Cardiac muscle cell (in vitro differentiated cells and primary cell): ENCODE results near the gene ZBTB40. TPM values are rescaled to one million over a fixed set of nuclear protein-coding genes. Genes with fewer than 3 reads are reported as not detected.

ENCODE experiments used
- DNase-seq, 2 donors: peaks; one replicate each; pipeline versions ENCODE4 v3.0.0 to v3.0.0-alpha.2; 2010 to 2017; ENCODE audit warnings: low read depth in 1 of 2, low spot score in 1 of 2
- H3K27ac ChIP-seq: fragments of 200-600 bp; sonication (generic); 2 replicates; pipeline ENCODE4 v1.5.1; 2016
- H3K27me3 ChIP-seq: fragments of 200-600 bp; sonication (generic); 2 replicates; pipeline ENCODE4 v1.6.0; 2016; ENCODE audit warnings: control low read depth
- H3K36me3 ChIP-seq: fragments of 200-600 bp; sonication (generic); 2 replicates; pipeline ENCODE4 v1.5.1; 2016; ENCODE audit warnings: control low read depth
- H3K4me1 ChIP-seq: fragments of 200-600 bp; sonication (generic); 2 replicates; pipeline ENCODE4 v1.8.1; 2017; ENCODE audit warnings: low read depth, mild to moderate bottlenecking, mixed run types
- H3K4me3 ChIP-seq: fragments of 200-600 bp; sonication (generic); 2 replicates; pipeline ENCODE4 v1.5.1; 2016; ENCODE audit warnings: mild to moderate bottlenecking
- H3K9me3 ChIP-seq: fragments of 200-600 bp; sonication (generic); 2 replicates; pipeline ENCODE4 v1.5.1; 2017; ENCODE audit warnings: low read depth, mild to moderate bottlenecking, control low read depth
- CTCF ChIP-seq: IDR thresholded peaks from 2 replicates; pipeline ENCODE4 v1.5.1; 2012; ENCODE audit warnings: low read depth, mild to moderate bottlenecking, low read length
- polyA plus RNA-seq: library from polyadenylated mRNA; unstranded; fragments of >200 nt; fragmentation: Nextera tagmentation; extraction: Ambion mirVana; gene quantifications from 2 replicates; pipeline ENCODE4 v1.2.1, GENCODE V29; 2016
- total RNA-seq: library from RNA; depleted of rRNA; stranded (reverse); fragments of >200 nt; gene quantifications from 2 replicates; pipeline ENCODE4 v1.2.3, GENCODE V29; 2016

Gene ZBTB40
- total and polyA plus RNA-seq, 2 experiments from 2014 or later, result 8.3 to 18.1 TPM

GRCh38 chr1:22569269-22569668 lies 117.6 kb downstream of the ZBTB40 start:
- no peaks in the 10 kb centered on the region for H3K9me3 ChIP-seq
- no peak overlapping the region for H3K27ac ChIP-seq
- peaks cover 9% of the 10 kb centered on the region for H3K27me3 ChIP-seq
- TF ChIP-seq CTCF, result no peak
- peaks cover 12% of the 10 kb centered on the region for H3K4me1 ChIP-seq
- no peaks in the 10 kb centered on the region for H3K36me3 ChIP-seq
- no peak overlapping the region for H3K4me3 ChIP-seq
- no peak for DNase-seq

- Histone ChIP-seq H3K27ac (no peak overlapping the region), H3K36me3 (no peaks in the 10 kb centered on the region), H3K27me3 (no peaks in the 10 kb centered on the region), H3K4me3 (no peak overlapping the region), H3K9me3 (no peaks in the 10 kb centered on the region), H3K4me1 (peaks cover 12% of the 10 kb centered on the region)
- TF ChIP-seq CTCF, result no peak
- peak in 1 of 2 donors; percentile 60 for DNase-seq
These were observed 118.7 kb downstream of the ZBTB40 start for GRCh38 chr1:22570140-22570909.

GRCh38 chr1:22572818-22573217 lies 121.2 kb downstream of the ZBTB40 start:
- peaks cover 13% of the 10 kb centered on the region for H3K4me1 ChIP-seq
- H3K36me3 ChIP-seq, result no peaks in the 10 kb centered on the region
- H3K27ac ChIP-seq, result no peak overlapping the region
- no peak for TF ChIP-seq CTCF
- no peaks in the 10 kb centered on the region for H3K27me3 ChIP-seq
- H3K4me3 ChIP-seq, result no peak overlapping the region
- no peak for DNase-seq
- no peaks in the 10 kb centered on the region for H3K9me3 ChIP-seq

GRCh38 chr1:22573237-22573636 lies 121.6 kb downstream of the ZBTB40 start:
- Histone ChIP-seq H3K9me3 (no peaks in the 10 kb centered on the region), H3K4me1 (peaks cover 13% of the 10 kb centered on the region), H3K27me3 (no peaks in the 10 kb centered on the region), H3K27ac (no peak overlapping the region), H3K36me3 (no peaks in the 10 kb centered on the region), H3K4me3 (no peak overlapping the region)
- TF ChIP-seq CTCF, result no peak
- DNase-seq, result no peak

GRCh38 chr1:22575532-22576149 lies 124.0 kb downstream of the ZBTB40 start:
- Histone ChIP-seq H3K27me3 (no peaks in the 10 kb centered on the region), H3K36me3 (no peaks in the 10 kb centered on the region), H3K4me3 (no peak overlapping the region), H3K9me3 (no peaks in the 10 kb centered on the region), H3K27ac (peak overlapping the region; percentile 19), H3K4me1 (peaks cover 20% of the 10 kb centered on the region)
- TF ChIP-seq CTCF, result no peak
- peak in 1 of 2 donors; percentile 54 for DNase-seq
